Choroid plexus epithelial cell (primary cell): ENCODE data around the gene BTBD16.

Source experiments
- DNase-seq: peaks from one replicate; pipeline ENCODE4 v3.0.0-alpha.2; 2010; ENCODE audit warnings: low read depth
- H3K4me3 ChIP-seq: 2 replicates; pipeline ENCODE4 v1.5.1; 2011; ENCODE audit warnings: low read depth, mild to moderate bottlenecking, control low read depth, low read length, moderate library complexity
- TF ChIP-seq, protein P1 (sequence below): conservative IDR thresholded peaks from 2 replicates; pipeline ENCODE4 v1.5.1; 2011; ENCODE audit warnings: low read depth, mild to moderate bottlenecking, control low read depth, inconsistent platforms, low read length, moderate library complexity

Gene BTBD16

GRCh38 chr10:122287570-122287969 is 16.5 kb downstream of the BTBD16 start:
- H3K4me3 ChIP-seq: no peak overlapping the region
- TF ChIP-seq, protein P1, sequence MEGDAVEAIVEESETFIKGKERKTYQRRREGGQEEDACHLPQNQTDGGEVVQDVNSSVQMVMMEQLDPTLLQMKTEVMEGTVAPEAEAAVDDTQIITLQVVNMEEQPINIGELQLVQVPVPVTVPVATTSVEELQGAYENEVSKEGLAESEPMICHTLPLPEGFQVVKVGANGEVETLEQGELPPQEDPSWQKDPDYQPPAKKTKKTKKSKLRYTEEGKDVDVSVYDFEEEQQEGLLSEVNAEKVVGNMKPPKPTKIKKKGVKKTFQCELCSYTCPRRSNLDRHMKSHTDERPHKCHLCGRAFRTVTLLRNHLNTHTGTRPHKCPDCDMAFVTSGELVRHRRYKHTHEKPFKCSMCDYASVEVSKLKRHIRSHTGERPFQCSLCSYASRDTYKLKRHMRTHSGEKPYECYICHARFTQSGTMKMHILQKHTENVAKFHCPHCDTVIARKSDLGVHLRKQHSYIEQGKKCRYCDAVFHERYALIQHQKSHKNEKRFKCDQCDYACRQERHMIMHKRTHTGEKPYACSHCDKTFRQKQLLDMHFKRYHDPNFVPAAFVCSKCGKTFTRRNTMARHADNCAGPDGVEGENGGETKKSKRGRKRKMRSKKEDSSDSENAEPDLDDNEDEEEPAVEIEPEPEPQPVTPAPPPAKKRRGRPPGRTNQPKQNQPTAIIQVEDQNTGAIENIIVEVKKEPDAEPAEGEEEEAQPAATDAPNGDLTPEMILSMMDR: no peak
- DNase-seq: peak; percentile 22

- TF ChIP-seq, protein P1: no peak
- no peak overlapping the region for H3K4me3 ChIP-seq
- DNase-seq: no peak
Measured at GRCh38 chr10:122288262-122288661, 17.2 kb downstream of the BTBD16 start.

GRCh38 chr10:122288917-122289316 is 17.8 kb downstream of the BTBD16 start:
- TF ChIP-seq, protein P1: no peak
- H3K4me3 ChIP-seq: no peak overlapping the region
- DNase-seq: no peak

GRCh38 chr10:122290334-122290733 is 19.2 kb downstream of the BTBD16 start:
- TF ChIP-seq, protein P1: no peak
- H3K4me3 ChIP-seq: no peak overlapping the region
- DNase-seq: peak; percentile 28

DNA sequence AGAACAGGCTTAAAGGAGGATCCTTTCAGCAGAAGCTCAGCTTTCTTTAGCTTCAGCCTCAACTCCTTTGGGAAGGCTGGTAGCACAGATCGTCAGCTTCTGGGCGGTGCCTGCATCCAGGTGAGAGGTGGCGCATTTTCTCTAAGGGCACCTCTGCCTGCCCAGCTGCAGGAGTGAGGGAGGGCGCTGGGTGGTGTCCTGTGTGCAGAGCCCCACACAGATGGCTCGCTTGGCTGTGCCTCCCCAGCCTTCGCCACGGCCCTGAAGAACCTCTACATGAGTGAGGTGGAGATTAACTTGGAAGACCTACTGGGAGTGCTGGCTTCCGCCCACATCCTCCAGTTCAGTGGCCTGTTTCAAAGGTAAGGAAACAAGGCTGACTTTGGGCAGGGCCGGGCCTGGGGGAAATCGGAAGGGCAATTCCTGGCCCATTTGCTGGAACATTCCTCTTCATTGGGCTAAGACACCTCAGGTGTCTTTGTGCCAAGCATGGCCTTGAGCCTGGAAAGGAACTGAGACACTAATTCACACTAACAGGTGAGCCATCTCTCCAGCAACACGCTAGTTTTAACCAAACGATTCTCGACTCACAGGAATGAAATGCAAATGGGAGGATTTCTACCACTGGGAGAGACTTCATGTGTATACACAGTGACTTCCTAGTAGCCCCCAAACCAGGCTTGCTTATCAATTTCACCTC is 19.9 kb downstream of the BTBD16 start:
- H3K4me3 ChIP-seq: no peak overlapping the region
- TF ChIP-seq, protein P1: no peak
- no peak for DNase-seq

GRCh38 chr10:122291739-122292138 is 20.6 kb downstream of the BTBD16 start:
- TF ChIP-seq, protein P1: no peak
- DNase-seq: no peak
- H3K4me3 ChIP-seq: no peak overlapping the region

- no peak overlapping the region for H3K4me3 ChIP-seq
- DNase-seq: no peak
- TF ChIP-seq, protein P1: no peak
Measured at GRCh38 chr10:122292376-122292775, 21.3 kb downstream of the BTBD16 start.
